ENCODE data around the gene CAMTA1.

- TF ChIP-seq, protein P1, sequence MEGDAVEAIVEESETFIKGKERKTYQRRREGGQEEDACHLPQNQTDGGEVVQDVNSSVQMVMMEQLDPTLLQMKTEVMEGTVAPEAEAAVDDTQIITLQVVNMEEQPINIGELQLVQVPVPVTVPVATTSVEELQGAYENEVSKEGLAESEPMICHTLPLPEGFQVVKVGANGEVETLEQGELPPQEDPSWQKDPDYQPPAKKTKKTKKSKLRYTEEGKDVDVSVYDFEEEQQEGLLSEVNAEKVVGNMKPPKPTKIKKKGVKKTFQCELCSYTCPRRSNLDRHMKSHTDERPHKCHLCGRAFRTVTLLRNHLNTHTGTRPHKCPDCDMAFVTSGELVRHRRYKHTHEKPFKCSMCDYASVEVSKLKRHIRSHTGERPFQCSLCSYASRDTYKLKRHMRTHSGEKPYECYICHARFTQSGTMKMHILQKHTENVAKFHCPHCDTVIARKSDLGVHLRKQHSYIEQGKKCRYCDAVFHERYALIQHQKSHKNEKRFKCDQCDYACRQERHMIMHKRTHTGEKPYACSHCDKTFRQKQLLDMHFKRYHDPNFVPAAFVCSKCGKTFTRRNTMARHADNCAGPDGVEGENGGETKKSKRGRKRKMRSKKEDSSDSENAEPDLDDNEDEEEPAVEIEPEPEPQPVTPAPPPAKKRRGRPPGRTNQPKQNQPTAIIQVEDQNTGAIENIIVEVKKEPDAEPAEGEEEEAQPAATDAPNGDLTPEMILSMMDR (IDR thresholded peaks at IDR 0.05): no peak
- TF ChIP-seq EZH2 (IDR thresholded peaks at IDR 0.05) (no peak), EZH2phosphoT487 (IDR thresholded peaks at IDR 0.05) (no peak)
Observed at GRCh38 chr1:7609311-7609994, 824.2 kb downstream of the CAMTA1 start.

All from neural progenitor cell (in vitro differentiated cells).